Fibroblast of lung (primary cell): Measurements from ENCODE around the gene CABCOCO1.

ENCODE experiments used
- CTCF ChIP-seq, 2 donors: IDR thresholded peaks in 1 of 2; conservative IDR thresholded peaks in 1 of 2; 1 replicate in 1 of 2; 2 replicates in 1 of 2; pipeline ENCODE4 v1.5.1; 2011 to 2012; ENCODE audit warnings: low read length in 2 of 2, control low read depth in 1 of 2, inconsistent platforms in 1 of 2, low read depth in 1 of 2, mild to moderate bottlenecking in 1 of 2
- EZH2 ChIP-seq: IDR thresholded peaks from 2 replicates; pipeline ENCODE4 v1.5.1; 2012; ENCODE audit warnings: low read length, control low read depth, mild to moderate bottlenecking; ENCODE audit errors: missing control alignments

- TF ChIP-seq CTCF (conservative IDR thresholded peaks at IDR 0.05 in 1 of 2, IDR thresholded peaks at IDR 0.05 in 1 of 2; ENCODE audit: low read depth in 1 of 2, low read length in 2 of 2) (peak in 1 of 2 donors; percentile 17), EZH2 (no peak)
Observed at GRCh38 chr10:61662794-61663259, at the start of gene CABCOCO1.
